ENCODE data around the gene GAP43. TPM values are rescaled to one million over a fixed set of nuclear protein-coding genes. Genes with fewer than 3 reads are reported as not detected.

Gene GAP43
- total RNA-seq, 1 donor from 2014 or later, result 17.4 TPM

DNA sequence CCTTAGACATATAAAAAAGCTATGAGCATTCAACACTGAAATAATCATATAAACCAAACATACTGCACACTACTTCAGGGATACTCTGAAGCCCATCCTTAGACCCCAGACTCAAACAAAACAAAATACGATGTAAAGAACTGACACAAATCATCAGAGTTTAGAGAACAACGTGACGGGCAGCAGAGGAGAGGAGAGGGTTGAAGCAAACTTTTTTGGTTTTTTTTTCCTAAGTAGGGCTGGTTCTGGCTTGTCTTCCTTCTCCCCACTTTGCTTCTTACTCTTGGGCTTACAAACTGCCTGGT is 34.7 kb downstream of the GAP43 start:
- H3K9me3 ChIP-seq (ENCODE audit: insufficient read depth, low read depth, low read length), result no peaks in the 10 kb centered on the region
- peak overlapping the region; percentile 88 for H3K4me3 Mint-ChIP-seq (ENCODE audit: unreplicated experiment)
- peak overlapping the region; percentile 100 for H3K27ac Mint-ChIP-seq (ENCODE audit: unreplicated experiment)
- no peaks in the 10 kb centered on the region for H3K79me2 ChIP-seq (ENCODE audit: insufficient read depth, low read length)
- H3K9ac ChIP-seq (ENCODE audit: low read length), result peak overlapping the region; percentile 88
- H3K4me1 Mint-ChIP-seq (ENCODE audit: low read depth, unreplicated experiment), result peaks cover 62% of the 10 kb centered on the region
- no peaks in the 10 kb centered on the region for H3K27me3 ChIP-seq (ENCODE audit: insufficient read depth, low read length)
- peak overlapping the region; percentile 90 for H3K4me2 ChIP-seq (ENCODE audit: low read length)
- H4K20me1 ChIP-seq (ENCODE audit: insufficient read depth, low read length), result no peaks in the 10 kb centered on the region
- DNase-seq (ENCODE audit: low read depth) (no peak), FAIRE-seq (no peak)
- H2AFZ ChIP-seq (ENCODE audit: low read depth, low read length), result peak overlapping the region; percentile 67
- H3K27me3 Mint-ChIP-seq (ENCODE audit: low read depth, unreplicated experiment), result no peaks in the 10 kb centered on the region
- TF ChIP-seq EZH2 (IDR thresholded peaks at IDR 0.05; ENCODE audit: insufficient read depth, low read length), result no peak
- TF ChIP-seq, protein P1, sequence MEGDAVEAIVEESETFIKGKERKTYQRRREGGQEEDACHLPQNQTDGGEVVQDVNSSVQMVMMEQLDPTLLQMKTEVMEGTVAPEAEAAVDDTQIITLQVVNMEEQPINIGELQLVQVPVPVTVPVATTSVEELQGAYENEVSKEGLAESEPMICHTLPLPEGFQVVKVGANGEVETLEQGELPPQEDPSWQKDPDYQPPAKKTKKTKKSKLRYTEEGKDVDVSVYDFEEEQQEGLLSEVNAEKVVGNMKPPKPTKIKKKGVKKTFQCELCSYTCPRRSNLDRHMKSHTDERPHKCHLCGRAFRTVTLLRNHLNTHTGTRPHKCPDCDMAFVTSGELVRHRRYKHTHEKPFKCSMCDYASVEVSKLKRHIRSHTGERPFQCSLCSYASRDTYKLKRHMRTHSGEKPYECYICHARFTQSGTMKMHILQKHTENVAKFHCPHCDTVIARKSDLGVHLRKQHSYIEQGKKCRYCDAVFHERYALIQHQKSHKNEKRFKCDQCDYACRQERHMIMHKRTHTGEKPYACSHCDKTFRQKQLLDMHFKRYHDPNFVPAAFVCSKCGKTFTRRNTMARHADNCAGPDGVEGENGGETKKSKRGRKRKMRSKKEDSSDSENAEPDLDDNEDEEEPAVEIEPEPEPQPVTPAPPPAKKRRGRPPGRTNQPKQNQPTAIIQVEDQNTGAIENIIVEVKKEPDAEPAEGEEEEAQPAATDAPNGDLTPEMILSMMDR (IDR thresholded peaks at IDR 0.05; ENCODE audit: insufficient read depth, low read depth, low read length), result no peak
- H3K36me3 ChIP-seq (ENCODE audit: insufficient read depth, low read length), result no peaks in the 10 kb centered on the region
- peak overlapping the region; percentile 95 for H3K27ac ChIP-seq (ENCODE audit: low read depth, low read length)
- no peaks in the 10 kb centered on the region for H3K36me3 Mint-ChIP-seq (ENCODE audit: low read depth, unreplicated experiment)
- no peaks in the 10 kb centered on the region for H3K9me3 Mint-ChIP-seq (ENCODE audit: unreplicated experiment)
- H3K4me3 ChIP-seq (ENCODE audit: insufficient read depth, low read depth, low read length), result peak overlapping the region; percentile 64
- peaks cover 30% of the 10 kb centered on the region for H3K4me1 ChIP-seq (ENCODE audit: insufficient read depth, low read length)

DNA sequence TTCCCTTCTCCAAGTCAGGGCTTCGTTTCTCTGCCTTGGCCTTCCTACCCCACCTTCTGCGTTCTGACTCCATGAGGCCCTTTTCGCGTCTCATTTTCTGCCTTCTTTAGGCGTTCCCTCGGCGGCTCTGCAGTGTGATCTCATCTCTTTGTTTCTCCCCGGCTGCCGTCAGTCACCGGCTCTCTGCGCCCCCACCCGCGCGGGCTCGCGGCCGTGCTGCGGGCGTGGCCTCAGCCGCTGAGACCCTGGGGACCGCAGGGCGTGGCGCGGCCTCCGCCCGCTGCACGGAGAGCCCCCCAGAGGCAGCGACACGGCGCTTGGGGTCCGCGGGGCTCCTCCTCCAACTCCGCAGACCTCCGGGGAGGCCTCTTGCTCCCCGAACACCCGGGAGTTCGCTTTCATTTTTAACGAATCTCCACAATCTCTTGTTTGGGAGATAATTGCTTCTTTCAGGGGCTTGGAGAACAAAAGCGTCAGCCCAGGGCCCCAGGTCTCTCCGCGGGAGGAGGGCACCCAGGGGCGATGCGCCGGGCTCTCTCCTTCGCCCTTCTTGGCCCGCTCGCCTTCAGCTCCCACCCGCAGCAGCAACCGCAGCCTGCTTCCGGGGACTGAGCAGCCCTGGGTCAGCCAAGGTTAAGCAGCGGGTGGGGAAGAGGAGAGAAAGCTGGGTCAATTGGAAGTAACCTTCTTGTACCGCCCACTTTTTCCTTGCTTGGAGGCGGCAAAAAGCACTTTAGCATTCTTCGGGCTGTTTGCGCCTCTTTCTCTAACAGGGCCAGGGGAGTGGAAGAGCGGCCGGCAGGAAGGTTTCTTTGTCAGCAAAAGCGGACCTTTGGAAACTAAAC is 35.2 kb downstream of the GAP43 start:
- peaks cover 30% of the 10 kb centered on the region for H3K4me1 ChIP-seq (ENCODE audit: insufficient read depth, low read length)
- H3K36me3 Mint-ChIP-seq (ENCODE audit: low read depth, unreplicated experiment), result no peaks in the 10 kb centered on the region
- H3K4me3 ChIP-seq (ENCODE audit: insufficient read depth, low read depth, low read length), result peak overlapping the region; percentile 64
- no peaks in the 10 kb centered on the region for H3K27me3 ChIP-seq (ENCODE audit: insufficient read depth, low read length)
- H3K27ac Mint-ChIP-seq (ENCODE audit: unreplicated experiment), result peak overlapping the region; percentile 100
- no peaks in the 10 kb centered on the region for H4K20me1 ChIP-seq (ENCODE audit: insufficient read depth, low read length)
- H3K9me3 Mint-ChIP-seq (ENCODE audit: unreplicated experiment), result no peaks in the 10 kb centered on the region
- no peaks in the 10 kb centered on the region for H3K79me2 ChIP-seq (ENCODE audit: insufficient read depth, low read length)
- H3K27me3 Mint-ChIP-seq (ENCODE audit: low read depth, unreplicated experiment), result no peaks in the 10 kb centered on the region
- peak overlapping the region; percentile 88 for H3K4me3 Mint-ChIP-seq (ENCODE audit: unreplicated experiment)
- DNase-seq (ENCODE audit: low read depth) (peak; percentile 88), FAIRE-seq (no peak)
- H3K27ac ChIP-seq (ENCODE audit: low read depth, low read length), result peak overlapping the region; percentile 95
- no peaks in the 10 kb centered on the region for H3K9me3 ChIP-seq (ENCODE audit: insufficient read depth, low read depth, low read length)
- no peaks in the 10 kb centered on the region for H3K36me3 ChIP-seq (ENCODE audit: insufficient read depth, low read length)
- peak overlapping the region; percentile 88 for H3K9ac ChIP-seq (ENCODE audit: low read length)
- peak overlapping the region; percentile 67 for H2AFZ ChIP-seq (ENCODE audit: low read depth, low read length)
- TF ChIP-seq EZH2 (IDR thresholded peaks at IDR 0.05; ENCODE audit: insufficient read depth, low read length), result no peak
- H3K4me1 Mint-ChIP-seq (ENCODE audit: low read depth, unreplicated experiment), result peaks cover 66% of the 10 kb centered on the region
- H3K4me2 ChIP-seq (ENCODE audit: low read length), result peak overlapping the region; percentile 90

DNA sequence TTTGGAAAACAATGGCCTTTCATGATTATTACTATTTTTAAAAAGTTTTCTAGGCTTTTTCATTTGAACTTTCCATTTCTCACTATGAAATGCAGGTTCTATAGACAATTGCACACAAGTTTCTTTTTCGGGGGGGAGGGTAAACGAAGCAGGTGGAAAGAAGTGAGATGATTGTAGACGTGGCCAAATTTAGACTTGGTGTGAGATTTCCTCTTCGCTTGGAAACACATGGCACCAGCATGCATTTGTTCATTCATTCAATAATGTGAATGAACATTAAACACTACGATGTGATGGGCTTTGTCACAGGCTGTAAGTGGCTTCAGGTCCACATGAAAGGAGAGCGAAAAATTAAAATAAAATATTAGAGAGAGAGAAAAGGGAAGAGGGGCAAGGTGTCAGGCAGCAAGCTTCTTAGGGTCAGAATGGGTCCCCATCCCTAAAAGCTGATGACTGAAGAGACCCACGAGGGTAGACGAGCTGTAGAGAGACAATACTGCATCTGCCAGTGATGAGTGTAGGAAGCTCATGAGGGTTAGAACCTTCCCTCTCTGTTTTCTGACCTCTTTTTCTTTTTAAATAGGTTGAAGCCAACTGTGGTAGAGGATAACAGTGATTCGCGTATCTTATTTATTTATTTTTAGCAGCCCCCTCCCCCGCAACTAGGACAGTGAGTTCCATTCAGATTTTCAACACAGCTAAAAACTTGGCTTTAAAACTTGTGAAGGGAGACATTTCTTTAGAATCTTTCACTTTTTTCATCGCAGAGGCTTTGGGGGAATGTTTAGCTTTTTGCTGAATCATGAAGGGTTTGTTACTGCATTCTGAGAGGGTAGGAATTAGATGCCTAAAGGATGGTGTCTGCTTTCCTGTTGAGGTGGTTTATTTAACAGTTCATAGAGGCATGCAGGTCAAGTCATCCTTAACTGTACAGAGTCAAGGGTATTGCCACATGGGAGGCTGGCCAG is 36.2 kb downstream of the GAP43 start:
- DNase-seq (ENCODE audit: low read depth) (peak; percentile 30), FAIRE-seq (no peak)
- no peaks in the 10 kb centered on the region for H3K79me2 ChIP-seq (ENCODE audit: insufficient read depth, low read length)
- Mint-ChIP-seq H3K36me3 (ENCODE audit: low read depth, unreplicated experiment) (no peaks in the 10 kb centered on the region), H3K9me3 (ENCODE audit: unreplicated experiment) (no peaks in the 10 kb centered on the region), H3K4me1 (ENCODE audit: low read depth, unreplicated experiment) (peaks cover 63% of the 10 kb centered on the region), H3K27ac (ENCODE audit: unreplicated experiment) (peak overlapping the region; percentile 97), H3K27me3 (ENCODE audit: low read depth, unreplicated experiment) (no peaks in the 10 kb centered on the region), H3K4me3 (ENCODE audit: unreplicated experiment) (peak overlapping the region; percentile 88)
- peak overlapping the region; percentile 88 for H3K9ac ChIP-seq (ENCODE audit: low read length)
- H3K27ac ChIP-seq (ENCODE audit: low read depth, low read length), result peak overlapping the region; percentile 95
- H3K4me2 ChIP-seq (ENCODE audit: low read length), result peak overlapping the region; percentile 90
- no peaks in the 10 kb centered on the region for H3K9me3 ChIP-seq (ENCODE audit: insufficient read depth, low read depth, low read length)
- H3K4me3 ChIP-seq (ENCODE audit: insufficient read depth, low read depth, low read length), result peak overlapping the region; percentile 64
- H3K4me1 ChIP-seq (ENCODE audit: insufficient read depth, low read length), result peaks cover 30% of the 10 kb centered on the region
- TF ChIP-seq, protein P1 (IDR thresholded peaks at IDR 0.05; ENCODE audit: insufficient read depth, low read depth, low read length), result no peak
- no peak for TF ChIP-seq EZH2 (IDR thresholded peaks at IDR 0.05; ENCODE audit: insufficient read depth, low read length)
- peak overlapping the region; percentile 67 for H2AFZ ChIP-seq (ENCODE audit: low read depth, low read length)
- H3K36me3 ChIP-seq (ENCODE audit: insufficient read depth, low read length), result no peaks in the 10 kb centered on the region
- no peaks in the 10 kb centered on the region for H3K27me3 ChIP-seq (ENCODE audit: insufficient read depth, low read length)
- H4K20me1 ChIP-seq (ENCODE audit: insufficient read depth, low read length), result no peaks in the 10 kb centered on the region

All from astrocyte (in vitro differentiated cells and primary cell).